Stomach (tissue), 9 donors: ENCODE data around the gene PLCH2. TPM values are rescaled to one million over a fixed set of nuclear protein-coding genes. Genes with fewer than 3 reads are reported as not detected.

Source experiments
- DNase-seq, 2 donors: peaks; one replicate each; pipeline versions ENCODE4 v3.0.0 to v3.0.0-alpha.2; 2013 to 2019
- H3K27ac ChIP-seq, 5 donors: fragments of 200-600 bp in 4 of 5; sonication (generic) in 4 of 5; one replicate each; pipeline ENCODE4 v1.5.1; 2013 to 2019; ENCODE audit warnings: mild to moderate bottlenecking in 1 of 5, moderate library complexity in 1 of 5
- H3K27me3 ChIP-seq, 3 donors: fragments of 200-600 bp; sonication (generic); one replicate each; pipeline ENCODE4 v1.5.1; 2017 to 2019; ENCODE audit warnings: mixed run types in 1 of 3
- H3K36me3 ChIP-seq, 4 donors: fragments of 200-600 bp; sonication (generic); 1 replicate in 3 of 4; 2 replicates in 1 of 4; pipeline ENCODE4 v1.5.1; 2016 to 2019
- H3K4me1 ChIP-seq, 4 donors: fragments of 200-600 bp; sonication (generic); one replicate each; pipeline ENCODE4 v1.5.1; 2016 to 2019
- H3K4me3 ChIP-seq, 4 donors: fragments of 200-600 bp; sonication (generic) in 3 of 4; one replicate each; pipeline ENCODE4 v1.5.1; 2016 to 2019; ENCODE audit warnings: mild to moderate bottlenecking in 1 of 4
- H3K9me3 ChIP-seq, 4 donors: fragments of 200-600 bp; sonication (generic); one replicate each; pipeline ENCODE4 v1.5.1; 2016 to 2019
- CTCF ChIP-seq, 7 experiments: fragments of 450-650 bp in 4 of 7; fragments of 200-600 bp in 3 of 7; sonication (generic) in 3 of 7; IDR thresholded peaks; one replicate each; pipeline ENCODE4 v1.5.1; 2016 to 2019; ENCODE audit warnings: antibody characterized with exemption in 7 of 7, control low read depth in 2 of 7, mild to moderate bottlenecking in 1 of 7
- EP300 ChIP-seq: sonication (generic); formaldehyde crosslinking; IDR thresholded peaks from one replicate; pipeline ENCODE4 v1.6.1; 2017; ENCODE audit warnings: antibody characterized with exemption
- POLR2A ChIP-seq, 4 donors: fragments of 450-650 bp; IDR thresholded peaks; one replicate each; pipeline ENCODE4 v1.6.1; 2016; ENCODE audit warnings: antibody characterized with exemption in 4 of 4, control low read depth in 2 of 4, mild to moderate bottlenecking in 1 of 4, moderate library complexity in 1 of 4
- POLR2AphosphoS5 ChIP-seq, 3 donors: sonication (generic); formaldehyde crosslinking; IDR thresholded peaks; one replicate each; pipeline ENCODE4 v1.6.1; 2016; ENCODE audit warnings: antibody characterized with exemption in 3 of 3
- WGBS, 5 donors: extraction: QIAGEN DNeasy Blood & Tissue Kit in 3 of 5; methylation state at CpG; one replicate each; pipeline versions ENCODE4 v1.1.5 to v1.1.7; 2013 to 2018; 5-methylcytosine and 5-hydroxymethylcytosine counted together
- intact Hi-C: fragments of 100-400 bp; cut with DNase I; formaldehyde crosslinking; loops from one replicate; pipeline ENCODE4 v1.15.1; 2023; ENCODE audit warnings: low total_unique reads
- polyA plus RNA-seq, 3 donors: library from polyadenylated mRNA; stranded (reverse); fragments of 200-250 nt; gene quantifications; one replicate each; pipeline ENCODE4 v1.2.3, GENCODE V29; 2013
- total RNA-seq, 5 donors: library from RNA; depleted of rRNA; stranded (reverse); fragments of >200 nt; gene quantifications; one replicate each; pipeline versions ENCODE4 v1.1.0 to v1.2.3, GENCODE V29; 2014 to 2016
- donor health status: healthy with polysubstance abuse.
- donor health status: Bipolar disorder and iron deficiency.
- donor health status: healthy.

Gene PLCH2
- total and polyA plus RNA-seq, 8 donors: 0.55 to 24.9 (median 1.0) TPM; not detected in 2

GRCh38 chr1:2469103-2469940 lies 6.8 kb upstream of the PLCH2 start:
- DNase-seq: no peak
- H3K9me3 ChIP-seq: no peaks in the 10 kb centered on the region
- peaks cover 0 to 11% (median 5%) of the 10 kb centered on the region in 4 donors for H3K4me1 ChIP-seq
- H3K27ac ChIP-seq: no peak overlapping the region
- WGBS, 5 donors: 45 to 67% (median 63%) methylated on average over 14 to 25 of the region's 25 CpGs
- peaks cover 16 to 100% (median 50%) of the 10 kb centered on the region in 3 donors for H3K27me3 ChIP-seq
- no peak overlapping the region for H3K4me3 ChIP-seq
- no peaks in the 10 kb centered on the region for H3K36me3 ChIP-seq
- TF ChIP-seq CTCF (IDR thresholded peaks at IDR 0.05) (no peak), EP300 (no peak), POLR2A (IDR thresholded peaks at IDR 0.05) (no peak), POLR2AphosphoS5 (IDR thresholded peaks at IDR 0.05) (no peak)
- intact Hi-C loops: no loop called here

GRCh38 chr1:2470290-2471158 lies 5.6 kb upstream of the PLCH2 start:
- intact Hi-C loops: no loop called here
- Histone ChIP-seq H3K27me3 (peaks cover 16 to 97% (median 38%) of the 10 kb centered on the region in 3 donors), H3K27ac (no peak overlapping the region), H3K9me3 (no peaks in the 10 kb centered on the region), H3K4me3 (no peak overlapping the region), H3K4me1 (peaks cover 0 to 11% (median 7%) of the 10 kb centered on the region in 4 donors), H3K36me3 (no peaks in the 10 kb centered on the region)
- 40 to 54% (median 46%) methylated on average over 6 to 27 of the region's 27 CpGs for WGBS, 5 donors
- no peak for TF ChIP-seq POLR2A (IDR thresholded peaks at IDR 0.05)
- no peak for TF ChIP-seq EP300
- TF ChIP-seq POLR2AphosphoS5 (IDR thresholded peaks at IDR 0.05): no peak
- peak in 1 of 2 donors; percentile 55 for DNase-seq

- TF ChIP-seq EP300 (no peak), POLR2AphosphoS5 (IDR thresholded peaks at IDR 0.05) (no peak), CTCF (IDR thresholded peaks at IDR 0.05) (no peak), POLR2A (IDR thresholded peaks at IDR 0.05) (no peak)
- intact Hi-C loops: no loop called here
- Histone ChIP-seq H3K4me3 (no peak overlapping the region), H3K27me3 (peaks cover 12 to 94% (median 33%) of the 10 kb centered on the region in 3 donors), H3K27ac (no peak overlapping the region), H3K36me3 (no peaks in the 10 kb centered on the region), H3K4me1 (peaks cover 0 to 11% (median 7%) of the 10 kb centered on the region in 4 donors), H3K9me3 (no peaks in the 10 kb centered on the region)
- no peak for DNase-seq
- 47 to 83% (median 74%) methylated on average over 3 to 7 of the region's 7 CpGs for WGBS, 5 donors
Observed at GRCh38 chr1:2471159-2471471, 5.0 kb upstream of the PLCH2 start.

GRCh38 chr1:2471587-2472001 lies 4.5 kb upstream of the PLCH2 start:
- TF ChIP-seq POLR2A (IDR thresholded peaks at IDR 0.05) (no peak), CTCF (IDR thresholded peaks at IDR 0.05) (no peak), POLR2AphosphoS5 (IDR thresholded peaks at IDR 0.05) (no peak), EP300 (no peak)

More at GRCh38 chr1:2471587-2472001, 4.5 kb upstream of the PLCH2 start:
- no peak for DNase-seq
- 73 to 81% (median 78%) methylated on average over 13 to 15 of the region's 15 CpGs for WGBS, 5 donors
- Histone ChIP-seq H3K9me3 (no peaks in the 10 kb centered on the region), H3K36me3 (no peaks in the 10 kb centered on the region), H3K27me3 (peaks cover 9 to 94% (median 29%) of the 10 kb centered on the region in 3 donors), H3K4me1 (peaks cover 0 to 10% (median 7%) of the 10 kb centered on the region in 4 donors), H3K27ac (no peak overlapping the region), H3K4me3 (no peak overlapping the region)
- intact Hi-C loops: no loop called here
